K562 (cell line): ENCODE data around the gene PTRHD1. TPM values are rescaled to one million over a fixed set of nuclear protein-coding genes. Genes with fewer than 3 reads are reported as not detected.
A peak's percentile ranks its signal among the peaks of the same experiment; 100 is the strongest.

Experiments used
- ADNP ChIP-seq: fragments of 200-800 bp; sonication (Bioruptor generic); IDR thresholded peaks from 2 replicates; pipeline ENCODE4 v1.6.1; 2016; ENCODE audit warnings: missing genetic modification characterization, missing compliant biosample characterization
- CHD2 ChIP-seq: IDR thresholded peaks from 2 replicates; pipeline ENCODE4 v1.6.1; 2011; ENCODE audit warnings: low read depth, low read length
- DEAF1 ChIP-seq: fragments of 450-650 bp; formaldehyde crosslinking; IDR thresholded peaks from 2 replicates; pipeline ENCODE4 v1.4.0; 2020; ENCODE audit warnings: mild to moderate bottlenecking, moderate library complexity
- FOXA1 ChIP-seq: fragments of 450-650 bp; IDR thresholded peaks from 2 replicates; pipeline ENCODE4 v1.6.1; 2016; ENCODE audit warnings: mild to moderate bottlenecking, borderline replicate concordance
- MGA ChIP-seq: fragments of 450-650 bp; IDR thresholded peaks from 2 replicates; pipeline ENCODE4 v1.6.1; 2016; ENCODE audit warnings: mild to moderate bottlenecking, moderate library complexity
- NFE2 ChIP-seq: IDR thresholded peaks from 2 replicates; pipeline ENCODE4 v1.6.1; 2014; ENCODE audit warnings: antibody characterized with exemption, low read depth
- NRF1 ChIP-seq, 2 experiments: fragments of 450-650 bp; IDR thresholded peaks in 1 of 2; conservative IDR thresholded peaks in 1 of 2; 2 replicates each; pipeline ENCODE4 v1.6.1; 2014; ENCODE audit warnings: mild to moderate bottlenecking in 2 of 2
- SIRT6 ChIP-seq: IDR thresholded peaks from one replicate; pipeline ENCODE4 v1.6.1; 2012; ENCODE audit warnings: low read depth, mild to moderate bottlenecking, control low read depth, inconsistent platforms, low read length, moderate library complexity
- TEAD1 ChIP-seq, 2 experiments: fragments of 450-650 bp in 1 of 2; sonication (generic) in 1 of 2; formaldehyde crosslinking; IDR thresholded peaks; 2 replicates each; pipeline versions ENCODE4 v1.4.0 to v1.8.0; 2020 to 2022; ENCODE audit warnings: mild to moderate bottlenecking in 2 of 2, missing genetic modification reagents in 1 of 2
- ZNF133 ChIP-seq: fragments of 250-450 bp; sonication (Bioruptor Pico); IDR thresholded peaks from 2 replicates; pipeline ENCODE4 v1.4.0; 2020; ENCODE audit warnings: mild to moderate bottlenecking
- ZNF280B ChIP-seq: fragments of 250-450 bp; sonication (Bioruptor Pico); IDR thresholded peaks from 2 replicates; pipeline ENCODE4 v1.5.1; 2021; ENCODE audit warnings: mild to moderate bottlenecking
- polyA plus RNA-seq, 8 experiments: library from polyadenylated mRNA; depleted of rRNA in 4 of 8; stranded (reverse) in 5 of 8; unstranded in 3 of 8; fragments of >200 nt; fragmentation: Nextera tagmentation in 2 of 8; fragmentation: Illumina TruSeq in 1 of 8; extraction: Ambion mirVana in 2 of 8; extraction: Trizol in 1 of 8; gene quantifications; 2 replicates each; pipeline versions ENCODE4 v1.2.1 to v1.2.3, GENCODE V29; 2011 to 2014; ENCODE audit warnings: inconsistent platforms in 1 of 8, missing spikeins in 1 of 8
- total RNA-seq, 7 experiments: library from RNA; depleted of rRNA in 6 of 7; stranded (reverse); fragments of >200 nt in 6 of 7; fragmentation: Illumina TruSeq in 2 of 7; extraction: Trizol in 2 of 7; gene quantifications; 2 replicates each; pipeline versions ENCODE4 v1.2.1 to v1.2.3, GENCODE V29; 2011 to 2021; ENCODE audit warnings: low replicate concordance in 1 of 7

The PTRHD1 gene
- total and polyA plus RNA-seq, 9 of the 15 experiments (the other 6 are each of a cell fraction or from before 2014, with no cell fraction given), result 15.8 to 83.2 (median 46.6) TPM

- TF ChIP-seq MGA (no peak), NRF1 (conservative IDR thresholded peaks at IDR 0.05 in 1 of 2, IDR thresholded peaks at IDR 0.05 in 1 of 2) (peak; percentile 98 to 99), ADNP (no peak), ZNF280B (no peak), SIRT6 (no peak), CHD2 (no peak), DEAF1 (CRISPR knock-in tag) (peak; percentile 64; the same call in 1 of the 2 replicates), ZNF133 (CRISPR knock-in tag) (no peak), NFE2 (no peak), TEAD1 (CRISPR knock-in tag; IDR thresholded peaks at IDR 0.05) (peak in 1 of 2 experiments; percentile 4; a peak in 1 of 4 replicates), FOXA1 (no peak)
These were observed at the start of gene PTRHD1, which contains the start of gene CENPO (continued) for GRCh38 chr2:24792874-24793760.
